Activated CD8-positive, alpha-beta memory T cell treated with anti-CD3 and anti-CD28 coated beads, Interleukin-2, amount 50 U/mL, for 24 hours (primary cell): Measurements from ENCODE around the gene TSC22D4.
"Not testable (repeated sequence)": the region's sequence is repeated elsewhere in the genome, so short reads cannot be mapped to it uniquely, and the experiment has no call there.

Source experiments
- DNase-seq: peaks from one replicate; pipeline ENCODE4 v3.0.0-alpha.2; 2020; ENCODE audit errors: extremely low read depth

TSC22D4 gene

GRCh38 chr7:100444311-100445278 is 34.4 kb downstream of the TSC22D4 start:
- no peak for DNase-seq

DNA sequence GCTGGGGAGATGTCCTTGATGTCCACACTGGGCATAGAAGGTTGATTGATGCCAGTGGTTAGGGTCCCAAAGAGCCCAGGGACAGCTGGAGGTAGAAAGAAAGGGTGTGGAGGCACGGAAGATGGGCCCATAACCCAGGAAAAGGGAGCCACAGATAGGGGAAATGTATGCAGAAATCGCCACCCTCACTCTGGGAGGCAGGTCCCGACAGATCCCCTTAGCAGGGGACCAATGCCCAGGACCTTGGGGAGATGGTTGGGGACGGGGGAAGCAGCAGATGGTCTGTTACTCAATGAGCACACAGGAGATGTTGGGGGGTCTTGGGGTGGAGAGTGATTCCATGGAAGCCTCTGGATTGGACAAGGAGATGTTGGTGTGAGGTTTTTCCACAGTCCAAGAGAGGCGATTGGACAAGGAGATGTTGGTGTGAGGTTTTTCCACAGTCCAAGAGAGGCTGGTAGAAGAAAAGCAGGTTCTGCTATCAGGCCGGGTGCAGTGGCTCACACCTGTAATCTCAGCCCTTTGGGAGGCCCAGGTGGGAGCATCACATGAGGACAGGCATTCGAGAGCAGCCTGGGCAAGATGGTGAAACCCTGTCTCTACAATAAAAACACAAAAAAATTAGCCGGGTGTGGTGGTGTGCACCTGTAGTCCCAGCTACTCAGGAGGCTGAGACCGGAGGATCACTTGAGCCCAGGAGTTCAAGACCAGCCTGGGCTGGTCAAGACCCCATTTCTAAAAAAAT is 35.7 kb downstream of the TSC22D4 start:
- no peak for DNase-seq

DNA sequence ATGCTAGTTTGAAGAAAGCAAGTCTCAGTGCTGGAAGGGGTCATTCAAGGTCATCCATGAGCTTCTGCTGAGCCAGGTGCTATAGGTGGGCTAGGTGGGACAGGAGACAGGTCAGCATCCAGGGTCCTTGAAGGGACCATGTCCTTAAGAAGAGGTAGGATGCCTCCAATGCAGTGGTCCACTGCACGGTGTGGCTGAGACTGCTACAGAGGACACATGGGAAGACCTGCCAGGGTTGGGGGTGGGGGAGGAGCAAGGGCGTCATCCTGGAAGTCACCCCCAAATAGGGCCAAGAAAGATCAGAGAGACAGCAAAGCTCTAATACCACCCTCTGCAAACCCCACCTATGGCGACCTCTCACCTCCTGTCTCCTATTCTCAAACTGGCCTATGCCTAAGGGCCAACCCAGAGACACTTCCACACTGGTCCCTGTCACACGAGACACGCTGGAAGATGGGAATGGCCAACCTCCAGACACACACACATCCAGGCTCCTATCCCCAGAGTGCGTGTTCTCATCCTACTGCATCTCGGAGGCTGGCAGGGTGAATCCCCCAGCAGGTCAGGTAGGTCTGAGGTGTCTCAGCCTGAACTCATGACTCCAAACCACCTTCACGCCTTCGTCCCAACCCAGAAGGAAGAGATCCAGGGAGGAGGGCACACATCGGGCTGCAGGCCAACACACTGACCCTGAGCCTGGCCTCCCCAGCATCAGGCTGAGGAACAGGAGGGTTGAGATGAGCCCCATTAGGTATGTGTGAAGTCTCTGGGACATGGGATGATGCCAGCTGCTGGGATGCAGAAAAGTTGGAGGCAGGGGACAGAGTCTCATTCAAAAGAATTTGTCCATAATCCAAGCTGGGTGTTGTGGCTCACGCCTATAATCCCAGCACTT is 37.1 kb downstream of the TSC22D4 start:
- no peak for DNase-seq

DNA sequence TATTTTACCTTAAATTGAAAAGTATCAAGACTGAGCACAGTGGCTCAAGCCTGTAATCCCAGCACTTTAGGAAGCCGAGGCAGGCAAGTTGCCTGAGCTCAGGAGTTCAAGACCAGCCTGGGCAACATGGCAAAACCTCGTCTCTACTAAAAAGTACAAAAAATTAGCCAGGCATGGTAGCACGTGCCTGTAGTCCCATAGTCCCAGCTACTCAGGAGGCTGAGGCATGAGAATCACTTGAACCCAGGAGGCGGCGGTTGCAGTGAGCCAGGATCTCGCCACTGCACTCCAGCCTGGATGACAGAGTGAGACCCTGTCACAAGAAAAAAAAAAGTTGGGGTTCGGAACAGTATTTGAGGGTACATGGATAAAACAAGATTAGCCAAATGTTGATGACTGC is 39.8 kb downstream of the TSC22D4 start:
- not testable (repeated sequence) for DNase-seq

DNA sequence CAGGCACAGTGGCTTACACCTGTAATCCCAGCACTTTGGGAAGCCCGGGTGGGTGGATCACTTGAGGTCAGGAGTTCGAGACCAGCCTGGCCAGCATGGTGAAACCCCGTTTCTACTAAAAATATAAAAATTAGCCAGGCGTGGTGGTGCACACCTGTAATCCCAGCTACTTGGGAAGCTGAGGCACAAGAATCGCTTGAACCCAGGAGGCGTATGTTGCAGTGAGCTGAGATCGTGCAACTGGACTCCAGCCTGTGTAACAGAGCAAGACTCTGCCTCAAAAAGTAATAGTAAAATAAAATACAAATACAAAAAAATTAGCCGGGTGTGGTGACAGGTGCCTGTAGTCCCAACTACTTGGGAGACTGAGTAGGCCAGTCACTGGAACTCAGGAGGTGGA is 40.3 kb downstream of the TSC22D4 start:
- not testable (repeated sequence) for DNase-seq

GRCh38 chr7:100438172-100438571 is 40.8 kb downstream of the TSC22D4 start:
- DNase-seq, result no peak

GRCh38 chr7:100437150-100438100 is 41.6 kb downstream of the TSC22D4 start:
- DNase-seq, result no peak

- no peak for DNase-seq
Observed at GRCh38 chr7:100435401-100436304, 43.4 kb downstream of the TSC22D4 start.

DNA sequence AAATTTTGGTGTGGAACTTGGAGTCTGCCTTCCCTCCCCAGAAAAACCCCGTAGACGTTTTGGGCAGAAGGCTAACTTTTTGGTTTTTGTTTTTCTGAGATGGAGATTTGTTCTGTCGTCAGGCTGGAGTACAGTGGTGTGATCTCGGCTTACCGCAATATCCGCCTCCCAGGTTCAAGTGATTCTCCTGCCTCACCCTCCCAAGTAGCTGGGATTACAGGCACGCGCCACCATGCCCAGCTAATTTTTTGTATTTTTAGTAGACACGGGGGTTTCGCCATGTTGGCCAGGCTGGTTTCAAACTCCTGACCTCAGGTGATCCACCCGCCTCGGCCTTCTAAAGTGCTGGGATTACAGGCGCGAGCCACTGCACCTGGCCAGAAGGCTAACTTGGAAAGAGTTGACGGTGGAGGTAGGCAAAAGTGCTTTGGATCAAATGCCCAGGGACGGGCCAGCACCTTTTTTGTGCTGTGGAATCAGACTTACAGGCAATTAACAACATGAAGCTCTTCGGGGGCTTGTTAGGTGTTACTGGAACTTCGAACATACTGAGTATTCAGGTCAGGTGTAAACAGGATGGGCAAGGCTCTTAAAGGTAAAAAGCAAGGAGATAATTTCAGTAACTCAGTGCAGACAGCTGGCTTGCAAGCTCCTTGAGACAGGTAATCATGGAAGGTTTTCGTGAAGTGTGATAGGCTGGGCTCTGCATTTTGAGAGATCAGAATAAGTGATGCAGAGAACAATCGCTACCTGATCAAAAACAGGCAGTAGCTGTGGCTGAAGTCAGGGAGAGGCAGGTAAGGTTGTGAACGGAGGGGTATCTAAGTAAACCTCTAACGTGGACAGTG is 44.5 kb downstream of the TSC22D4 start:
- no peak for DNase-seq

DNA sequence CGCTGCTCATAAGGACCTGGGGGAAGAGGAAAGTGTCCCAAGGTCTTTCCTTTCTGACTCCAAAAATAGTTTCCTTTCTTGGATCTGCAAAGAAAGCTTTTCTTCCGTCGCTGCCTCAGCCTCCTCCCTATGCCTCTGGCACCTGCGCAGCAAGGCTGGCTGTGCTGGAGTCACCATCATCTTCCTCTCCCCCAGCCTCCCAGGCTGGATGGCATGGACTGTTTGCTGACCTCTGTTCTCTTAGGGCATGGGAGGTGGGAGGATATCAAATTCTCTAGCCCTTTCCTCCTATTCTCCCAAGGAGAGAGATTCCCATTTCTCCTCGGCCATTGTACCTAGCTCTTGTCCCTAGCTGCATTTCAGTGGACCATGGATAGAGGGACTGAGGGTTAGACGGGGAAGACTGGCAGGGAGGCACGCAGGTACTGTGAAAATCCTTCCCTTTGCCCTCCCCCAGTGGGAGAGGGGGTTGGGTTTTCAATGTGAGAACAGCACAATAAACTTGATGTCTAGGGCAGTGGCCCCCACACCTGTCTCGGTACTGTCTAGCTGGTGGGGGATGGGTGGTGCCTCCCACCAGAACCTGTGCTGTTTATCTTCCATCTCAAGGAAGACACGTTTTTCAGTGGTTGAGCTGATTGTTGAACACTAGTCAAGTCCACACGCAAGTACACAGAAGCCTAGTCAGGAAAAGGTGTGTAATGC is 45.3 kb downstream of the TSC22D4 start:
- DNase-seq, result no peak

- DNase-seq, result no peak
Observed at GRCh38 chr7:100433276-100433591, 45.8 kb downstream of the TSC22D4 start.

GRCh38 chr7:100432621-100433275 is 46.3 kb downstream of the TSC22D4 start:
- no peak for DNase-seq

- no peak for DNase-seq
Observed at GRCh38 chr7:100432053-100432452, 47.0 kb downstream of the TSC22D4 start.

GRCh38 chr7:100431286-100431735 is 47.7 kb downstream of the TSC22D4 start:
- no peak for DNase-seq

- no peak for DNase-seq
Observed at GRCh38 chr7:100430493-100431285, 48.3 kb downstream of the TSC22D4 start.

DNA sequence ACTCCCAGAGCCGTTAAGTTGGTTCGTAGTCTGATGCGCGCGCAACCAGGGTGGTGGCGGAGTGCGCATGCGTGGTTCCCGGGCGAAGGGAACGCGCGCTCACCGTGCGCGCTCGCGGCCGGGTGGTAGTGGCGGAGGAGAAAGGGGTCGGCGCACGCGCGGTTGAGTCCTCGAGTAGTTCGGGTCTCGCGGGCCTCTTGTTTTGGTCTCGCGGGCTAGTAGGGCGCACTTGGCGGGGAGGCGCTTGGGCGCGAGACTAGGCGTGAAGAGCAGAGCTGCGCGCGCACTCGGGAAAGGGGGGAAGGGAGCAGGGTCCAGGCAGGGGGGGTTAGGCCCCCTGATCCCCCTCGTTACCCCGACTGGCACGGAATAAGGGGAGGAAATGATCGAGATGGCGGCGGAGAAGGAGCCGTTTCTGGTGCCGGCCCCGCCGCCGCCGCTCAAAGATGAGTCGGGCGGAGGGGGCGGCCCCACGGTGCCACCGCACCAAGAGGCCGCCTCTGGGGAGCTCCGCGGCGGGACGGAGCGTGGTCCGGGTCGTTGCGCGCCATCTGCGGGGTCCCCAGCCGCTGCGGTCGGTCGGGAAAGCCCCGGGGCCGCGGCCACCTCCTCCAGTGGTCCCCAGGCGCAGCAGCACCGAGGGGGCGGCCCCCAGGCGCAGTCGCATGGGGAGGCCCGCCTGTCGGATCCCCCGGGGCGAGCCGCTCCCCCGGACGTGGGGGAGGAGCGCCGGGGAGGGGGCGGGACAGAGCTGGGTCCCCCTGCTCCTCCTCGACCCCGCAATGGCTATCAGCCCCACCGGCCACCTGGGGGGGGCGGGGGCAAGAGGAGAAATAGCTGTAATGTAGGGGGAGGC is 49.1 kb downstream of the TSC22D4 start, which contains the start of gene MEPCE:
TSS of gene MEPCE (plus strand) at position 195 of the 856 bp plus-strand sequence. CDS start at position 383, 188 bp downstream.
- peak; percentile 91 for DNase-seq
